HepG2 (cell line): Measurements from ENCODE around the gene CGREF1. TPM values are rescaled to one million over a fixed set of nuclear protein-coding genes. Genes with fewer than 3 reads are reported as not detected.

Source experiments
- CEBPB ChIP-seq: IDR thresholded peaks from 2 replicates; pipeline ENCODE4 v1.6.1; 2011; ENCODE audit warnings: low read depth, low read length, improper control_type of control experiment, borderline replicate concordance
- CREM ChIP-seq, 2 experiments: sonication (generic) in 1 of 2; formaldehyde crosslinking in 1 of 2; IDR thresholded peaks; 2 replicates each; pipeline versions ENCODE4 v1.4.0 to v1.6.1; 2016 to 2020; ENCODE audit warnings: antibody characterized with exemption in 1 of 2, mild to moderate bottlenecking in 1 of 2, missing genetic modification reagents in 1 of 2
- SRSF4 ChIP-seq: fragments of 200-400 bp; formaldehyde crosslinking; IDR thresholded peaks from one replicate; pipeline ENCODE4 v1.6.1; 2018; ENCODE audit warnings: mild to moderate bottlenecking, low read depth, low read length, moderate library complexity; ENCODE audit not compliant: poor library complexity, severe bottlenecking
- STAT5B ChIP-seq: sonication (generic); formaldehyde crosslinking; IDR thresholded peaks from 2 replicates; pipeline ENCODE4 v1.4.0; 2020; ENCODE audit warnings: missing genetic modification reagents
- TARDBP ChIP-seq: sonication (generic); formaldehyde crosslinking; IDR thresholded peaks from 2 replicates; pipeline ENCODE4 v1.8.0; 2022; ENCODE audit warnings: mild to moderate bottlenecking, missing genetic modification reagents
- THRA ChIP-seq: sonication (generic); formaldehyde crosslinking; IDR thresholded peaks from 2 replicates; pipeline ENCODE4 v1.4.0; 2020; ENCODE audit warnings: missing genetic modification reagents, borderline replicate concordance
- ZFP36L1 ChIP-seq: sonication (generic); formaldehyde crosslinking; IDR thresholded peaks from 2 replicates; pipeline ENCODE4 v1.8.0; 2022; ENCODE audit warnings: mild to moderate bottlenecking, missing genetic modification reagents, moderate library complexity
- ZNF207 ChIP-seq: fragments of 450-650 bp; IDR thresholded peaks from 2 replicates; pipeline ENCODE4 v1.6.1; 2016; ENCODE audit warnings: antibody characterized with exemption, borderline replicate concordance
- ZNF256 ChIP-seq: sonication (generic); formaldehyde crosslinking; conservative IDR thresholded peaks from 2 replicates; pipeline ENCODE4 v1.4.0; 2020; ENCODE audit warnings: missing genetic modification reagents
- ZNF292 ChIP-seq: sonication (generic); formaldehyde crosslinking; IDR thresholded peaks from 2 replicates; pipeline ENCODE4 v1.8.1; 2022; ENCODE audit warnings: mild to moderate bottlenecking, low read depth, missing genetic modification reagents, borderline replicate concordance
- polyA plus RNA-seq, 8 experiments: library from polyadenylated mRNA; depleted of rRNA in 3 of 8; stranded (reverse) in 7 of 8; unstranded in 1 of 8; fragments of >200 nt; fragmentation: Illumina TruSeq in 4 of 8; extraction: Trizol in 4 of 8; gene quantifications; 2 replicates each; pipeline versions ENCODE4 v1.2.1 to v1.2.3, GENCODE V29; 2011 to 2016; ENCODE audit warnings: low read depth in 4 of 8, missing spikeins in 1 of 8, mixed read lengths in 1 of 8; ENCODE audit not compliant: insufficient read depth in 1 of 8
- total RNA-seq, 5 experiments: library from RNA; depleted of rRNA; stranded (reverse); fragments of >200 nt; fragmentation: Illumina TruSeq; extraction: Trizol; gene quantifications; 2 replicates each; pipeline ENCODE4 v1.2.3, GENCODE V29; 2016; ENCODE audit warnings: low read depth in 1 of 5
- TF ChIP-seq, protein P1 (sequence below): sonication (generic); formaldehyde crosslinking; IDR thresholded peaks from 2 replicates; pipeline ENCODE4 v1.8.0; 2022; ENCODE audit warnings: mild to moderate bottlenecking, missing genetic modification reagents

The CGREF1 gene
- total and polyA plus RNA-seq, 2 of the 13 experiments (the other 11 are each of a cell fraction or from before 2014, with no cell fraction given) = 13.9 to 23.4 TPM

- TF ChIP-seq THRA (CRISPR knock-in tag) = 0 out of 2 replicates have a peak, but pooled peaks have one; percentile 12
- TF ChIP-seq, protein P1, sequence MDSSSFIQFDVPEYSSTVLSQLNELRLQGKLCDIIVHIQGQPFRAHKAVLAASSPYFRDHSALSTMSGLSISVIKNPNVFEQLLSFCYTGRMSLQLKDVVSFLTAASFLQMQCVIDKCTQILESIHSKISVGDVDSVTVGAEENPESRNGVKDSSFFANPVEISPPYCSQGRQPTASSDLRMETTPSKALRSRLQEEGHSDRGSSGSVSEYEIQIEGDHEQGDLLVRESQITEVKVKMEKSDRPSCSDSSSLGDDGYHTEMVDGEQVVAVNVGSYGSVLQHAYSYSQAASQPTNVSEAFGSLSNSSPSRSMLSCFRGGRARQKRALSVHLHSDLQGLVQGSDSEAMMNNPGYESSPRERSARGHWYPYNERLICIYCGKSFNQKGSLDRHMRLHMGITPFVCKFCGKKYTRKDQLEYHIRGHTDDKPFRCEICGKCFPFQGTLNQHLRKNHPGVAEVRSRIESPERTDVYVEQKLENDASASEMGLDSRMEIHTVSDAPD (CRISPR knock-in tag) = peak; percentile 44; the same call in 1 of the 2 replicates
- TF ChIP-seq TARDBP = peak; percentile 70; the same call in 1 of the 2 replicates
- TF ChIP-seq SRSF4 = no peak
- TF ChIP-seq ZFP36L1 (CRISPR knock-in tag) = no peak
- TF ChIP-seq STAT5B (CRISPR knock-in tag) = no peak
- TF ChIP-seq ZNF292 (CRISPR knock-in tag) = no peak
- TF ChIP-seq CREM (IDR thresholded peaks at IDR 0.05) = 0 out of 2 replicates have a peak, but pooled peaks have one; percentile 38
- no peak for TF ChIP-seq CREM (CRISPR knock-in tag; IDR thresholded peaks at IDR 0.05)
- no peak for TF ChIP-seq ZNF207
- TF ChIP-seq CEBPB = no peak
- TF ChIP-seq ZNF256 (CRISPR knock-in tag) = no peak
Observed at GRCh38 chr2:27134781-27135477, 16.0 kb upstream of the CGREF1 start (continued).
